Ectodermal cell (in vitro differentiated cells): Measurements from ENCODE around the gene CYP4F8.
"Not testable (repeated sequence)": the region's sequence is repeated elsewhere in the genome, so short reads cannot be mapped to it uniquely, and the experiment has no call there.

Experiments used
- H3K27ac ChIP-seq: 2 replicates; pipeline ENCODE4 v1.7.0; 2013; ENCODE audit warnings: mild to moderate bottlenecking, low read depth, low read length; ENCODE audit not compliant: insufficient read depth, poor library complexity, severe bottlenecking
- H3K27me3 ChIP-seq: 2 replicates; pipeline ENCODE4 v1.7.0; 2013; ENCODE audit warnings: mild to moderate bottlenecking, low read length; ENCODE audit not compliant: insufficient read depth, control insufficient read depth, poor library complexity, severe bottlenecking
- H3K36me3 ChIP-seq: one replicate; pipeline ENCODE4 v1.7.0; 2013; ENCODE audit warnings: low read length; ENCODE audit not compliant: control insufficient read depth, insufficient read depth
- H3K4me1 ChIP-seq: one replicate; pipeline ENCODE4 v1.7.0; 2013; ENCODE audit warnings: low read length; ENCODE audit not compliant: control insufficient read depth, insufficient read depth
- H3K4me3 ChIP-seq: 2 replicates; pipeline ENCODE4 v1.7.0; 2013; ENCODE audit warnings: low read depth, low read length, control low read depth; ENCODE audit not compliant: insufficient read depth
- H3K9me3 ChIP-seq: 2 replicates; pipeline ENCODE4 v1.7.0; 2013; ENCODE audit warnings: mild to moderate bottlenecking, low read length, moderate library complexity; ENCODE audit not compliant: control insufficient read depth
- WGBS, 2 experiments: methylation state at CpG; one replicate each; pipeline ENCODE4 v1.1.7; 2013; ENCODE audit warnings: missing lambda C conversion rate in 2 of 2; 5-methylcytosine and 5-hydroxymethylcytosine counted together

Gene CYP4F8

DNA sequence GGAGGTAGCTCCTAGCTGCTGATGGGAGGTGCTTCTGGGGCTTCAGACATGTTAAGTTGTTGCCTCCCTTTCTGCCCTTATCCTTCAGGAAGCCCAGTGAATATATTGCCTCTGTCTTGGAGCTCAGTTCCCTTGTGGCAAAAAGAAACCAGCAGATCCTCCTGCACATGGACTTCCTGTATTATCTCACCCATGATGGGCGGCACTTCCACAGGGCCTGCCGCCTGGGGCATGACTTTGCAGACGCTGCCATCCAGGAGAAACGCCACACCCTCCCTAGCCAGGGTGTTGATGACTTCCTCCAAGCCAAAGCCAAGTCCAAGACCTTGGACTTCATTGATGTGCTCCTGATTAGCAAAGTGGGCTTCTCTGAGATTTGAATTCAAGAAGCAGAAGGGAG lies 51.9 kb downstream of the CYP4F8 start:
- Histone ChIP-seq H3K27ac (no peak overlapping the region), H3K9me3 (peaks cover 18% of the 10 kb centered on the region), H3K4me3 (no peak overlapping the region), H3K36me3 (no peaks in the 10 kb centered on the region), H3K4me1 (no peaks in the 10 kb centered on the region), H3K27me3 (no peaks in the 10 kb centered on the region)
- 61 to 64% methylated on average over 4 of the region's 4 CpGs for WGBS, 2 experiments

DNA sequence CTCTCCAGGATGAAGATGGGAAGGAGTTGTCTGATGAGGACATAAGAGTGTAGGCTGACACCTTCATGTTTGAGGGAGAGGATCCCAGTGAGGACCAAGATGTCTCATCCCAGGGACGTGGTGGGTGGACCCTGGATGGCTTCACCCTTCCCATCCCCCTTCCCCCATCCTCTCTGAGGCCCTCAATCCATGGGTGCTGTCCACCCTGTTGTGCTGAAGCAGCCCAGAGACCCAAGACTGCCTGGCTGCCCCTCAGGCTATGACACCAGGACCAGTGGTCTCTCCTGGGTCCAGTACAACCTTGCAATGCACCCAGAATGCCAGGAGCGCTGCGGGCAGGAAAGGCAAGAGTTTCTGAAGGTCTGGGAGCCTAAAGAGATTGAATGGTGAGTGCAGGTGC lies 54.4 kb downstream of the CYP4F8 start:
- 50 to 53% methylated on average over 3 of the region's 3 CpGs for WGBS, 2 experiments
- no peak overlapping the region for H3K4me3 ChIP-seq
- H3K27ac ChIP-seq = no peak overlapping the region

DNA sequence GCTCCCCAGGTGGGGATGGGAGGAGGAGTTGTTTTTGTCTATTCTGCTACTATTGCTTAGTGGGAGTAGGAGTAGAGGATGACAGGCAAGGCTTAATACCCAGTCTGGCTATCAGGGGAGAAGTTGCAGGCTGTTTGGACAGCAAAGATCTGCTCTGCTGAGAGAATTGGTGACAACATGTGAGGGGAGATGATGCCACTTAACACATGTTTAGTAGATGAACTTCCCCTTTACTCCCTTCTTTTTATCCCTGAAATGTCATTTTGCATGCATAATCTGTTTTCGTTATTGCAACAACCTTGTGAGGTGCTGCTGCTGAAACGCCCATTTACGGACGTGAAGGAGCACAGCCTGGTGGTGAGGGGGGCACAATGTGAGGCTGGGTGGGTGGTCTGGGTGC lies 54.9 kb downstream of the CYP4F8 start:
- Histone ChIP-seq H3K27ac (no peak overlapping the region), H3K27me3 (no peaks in the 10 kb centered on the region), H3K4me3 (no peak overlapping the region), H3K36me3 (no peaks in the 10 kb centered on the region), H3K4me1 (no peaks in the 10 kb centered on the region), H3K9me3 (peaks cover 18% of the 10 kb centered on the region)
- 75 to 87% methylated on average over 4 of the region's 4 CpGs for WGBS, 2 experiments

More for the DNA sequence above, 54.4 kb downstream of the CYP4F8 start:
- Histone ChIP-seq H3K27me3 (no peaks in the 10 kb centered on the region), H3K4me1 (no peaks in the 10 kb centered on the region), H3K9me3 (peaks cover 18% of the 10 kb centered on the region), H3K36me3 (no peaks in the 10 kb centered on the region)

DNA sequence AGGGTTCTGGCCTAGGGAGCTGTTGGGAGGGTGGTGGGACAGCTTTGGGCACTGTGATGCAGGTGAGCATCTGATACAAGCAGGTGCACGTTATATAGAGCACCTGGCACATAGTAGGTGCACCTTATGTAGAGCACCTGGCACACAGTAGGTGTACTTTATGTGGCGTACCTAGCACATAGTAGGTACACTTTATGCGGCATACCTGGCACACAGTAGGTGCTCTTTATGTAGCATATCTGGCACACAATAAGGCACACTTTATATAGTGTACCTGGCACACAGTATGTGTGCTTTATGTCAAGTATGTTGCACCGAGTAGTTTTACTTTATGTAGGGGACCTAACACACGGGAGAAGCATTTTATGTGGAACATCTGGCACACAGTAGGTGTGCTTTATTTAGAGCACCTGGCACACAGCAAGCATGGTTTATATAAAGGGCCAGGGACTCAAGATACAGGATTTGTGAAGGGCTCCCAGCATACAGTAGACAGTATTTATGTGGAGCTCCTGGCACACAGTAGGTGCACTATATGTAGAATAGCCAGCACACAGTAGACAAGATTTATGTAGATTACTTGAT lies 56.3 kb downstream of the CYP4F8 start:
- no peak overlapping the region for H3K4me3 ChIP-seq
- H3K27me3 ChIP-seq = no peaks in the 10 kb centered on the region
- peaks cover 8% of the 10 kb centered on the region for H3K9me3 ChIP-seq
- H3K36me3 ChIP-seq = no peaks in the 10 kb centered on the region
- WGBS, 2 experiments = 76 to 77% methylated on average over 5 of the region's 5 CpGs
- H3K27ac ChIP-seq = no peak overlapping the region
- no peaks in the 10 kb centered on the region for H3K4me1 ChIP-seq

DNA sequence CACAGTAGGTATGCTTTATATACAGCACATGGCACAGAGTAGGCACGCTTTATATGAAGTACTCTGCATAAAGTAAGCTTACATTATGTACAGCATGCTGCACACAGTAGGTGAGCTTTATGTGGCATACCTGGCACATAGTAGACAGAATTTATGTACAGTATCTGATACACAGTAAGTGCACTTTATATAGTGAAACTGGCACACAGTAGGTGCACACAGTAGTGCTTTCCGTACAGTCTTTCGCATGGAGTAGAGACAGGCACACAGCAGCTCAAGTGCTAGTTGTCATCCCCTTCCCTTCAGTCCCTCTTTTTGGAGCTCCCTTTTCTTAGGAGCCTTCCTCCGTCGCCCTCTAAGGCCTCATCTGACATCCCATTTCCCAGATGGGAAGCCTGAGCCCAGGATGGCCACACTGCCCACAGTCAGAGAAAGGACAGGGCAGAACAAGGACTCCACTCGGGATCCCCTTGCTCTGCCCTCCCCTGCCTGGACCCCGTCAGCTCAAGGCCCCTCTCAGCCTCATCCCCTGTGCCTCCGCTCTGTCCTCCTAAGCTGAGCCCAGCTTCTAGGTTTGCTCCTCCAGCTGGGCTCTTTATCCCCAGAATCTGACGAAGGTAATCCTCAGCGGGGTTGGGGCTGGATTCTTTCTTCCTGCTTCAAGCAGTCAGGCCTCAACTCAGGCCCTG lies 57.0 kb downstream of the CYP4F8 start:
- Histone ChIP-seq H3K36me3 (no peaks in the 10 kb centered on the region), H3K27ac (no peak overlapping the region), H3K9me3 (peaks cover 8% of the 10 kb centered on the region), H3K27me3 (no peaks in the 10 kb centered on the region), H3K4me3 (no peak overlapping the region), H3K4me1 (no peaks in the 10 kb centered on the region)
- 55% methylated on average over 10 of the region's 10 CpGs for WGBS, 2 experiments

GRCh38 chr19:15672580-15673175 lies 57.7 kb downstream of the CYP4F8 start, which contains the start of gene CYP4F12:
CYP4F12 (plus strand) TSS chr19:15673087; CDS start chr19:15673530, 443 bp downstream.
- WGBS, 2 experiments = 53 to 54% methylated on average over 6 of the region's 6 CpGs
- Histone ChIP-seq H3K36me3 (no peaks in the 10 kb centered on the region), H3K4me3 (no peak within 1 kb of the TSS), H3K9me3 (peaks cover 8% of the 10 kb centered on the region), H3K27me3 (no peaks in the 10 kb centered on the region), H3K27ac (no peak within 1 kb of the TSS), H3K4me1 (no peaks in the 10 kb centered on the region)

DNA sequence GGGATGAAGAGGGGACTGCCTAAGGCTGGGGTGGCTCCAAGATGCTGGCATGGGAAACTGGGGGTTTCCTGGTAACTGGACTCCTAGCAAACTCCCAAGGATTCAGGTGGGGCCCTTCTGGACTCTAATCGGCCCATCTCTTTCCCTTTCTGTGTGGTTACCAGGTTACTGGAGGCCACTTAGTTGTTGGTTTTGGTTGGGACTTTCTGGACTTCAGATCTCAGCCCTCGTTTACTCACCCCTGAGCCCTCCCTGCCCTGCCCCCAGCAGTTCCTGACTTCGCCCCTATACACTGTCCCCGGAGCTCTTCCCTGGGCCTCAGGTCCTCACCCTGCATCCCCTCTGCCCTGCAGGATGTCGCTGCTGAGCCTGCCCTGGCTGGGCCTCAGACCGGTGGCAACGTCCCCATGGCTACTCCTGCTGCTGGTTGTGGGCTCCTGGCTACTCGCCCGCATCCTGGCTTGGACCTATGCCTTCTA lies 58.2 kb downstream of the CYP4F8 start:
- H3K9me3 ChIP-seq = peaks cover 8% of the 10 kb centered on the region
- no peak overlapping the region for H3K4me3 ChIP-seq
- no peaks in the 10 kb centered on the region for H3K4me1 ChIP-seq
- H3K27ac ChIP-seq = no peak overlapping the region
- no peaks in the 10 kb centered on the region for H3K36me3 ChIP-seq
- no peaks in the 10 kb centered on the region for H3K27me3 ChIP-seq
- 28 to 29% methylated on average over 9 of the region's 9 CpGs for WGBS, 2 experiments

DNA sequence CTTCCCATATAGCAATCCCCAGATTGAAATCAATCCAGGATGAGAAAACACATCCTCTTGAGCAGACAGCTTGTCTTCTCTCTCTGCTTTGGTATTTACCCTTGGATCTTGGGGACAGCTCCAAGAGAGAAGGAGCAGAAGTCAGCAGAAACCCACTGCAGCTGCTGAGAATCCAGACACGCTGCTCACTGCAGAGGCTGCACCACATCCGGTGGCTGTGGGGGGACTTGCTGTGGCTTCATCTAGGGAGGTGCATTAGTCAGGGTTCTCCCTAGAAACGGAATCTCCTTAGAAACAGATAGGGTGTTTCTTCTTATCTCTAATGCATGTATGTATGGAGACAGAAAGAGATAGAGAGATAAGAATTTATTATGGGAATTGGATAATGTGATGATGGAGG lies 60.5 kb downstream of the CYP4F8 start:
- Histone ChIP-seq H3K27ac (no peak overlapping the region), H3K4me1 (no peaks in the 10 kb centered on the region), H3K4me3 (no peak overlapping the region), H3K9me3 (peaks cover 6% of the 10 kb centered on the region), H3K27me3 (no peaks in the 10 kb centered on the region), H3K36me3 (no peaks in the 10 kb centered on the region)
- 37 to 41% methylated on average over 2 to 3 of the region's 3 CpGs for WGBS, 2 experiments

GRCh38 chr19:15679089-15679488 lies 64.1 kb downstream of the CYP4F8 start:
- H3K9me3 ChIP-seq = no peaks in the 10 kb centered on the region
- no peaks in the 10 kb centered on the region for H3K36me3 ChIP-seq
- H3K4me1 ChIP-seq = no peaks in the 10 kb centered on the region
- no peak overlapping the region for H3K4me3 ChIP-seq
- no peaks in the 10 kb centered on the region for H3K27me3 ChIP-seq
- 24 to 40% methylated on average over 2 to 3 of the region's 4 CpGs for WGBS, 2 experiments
- no peak overlapping the region for H3K27ac ChIP-seq

DNA sequence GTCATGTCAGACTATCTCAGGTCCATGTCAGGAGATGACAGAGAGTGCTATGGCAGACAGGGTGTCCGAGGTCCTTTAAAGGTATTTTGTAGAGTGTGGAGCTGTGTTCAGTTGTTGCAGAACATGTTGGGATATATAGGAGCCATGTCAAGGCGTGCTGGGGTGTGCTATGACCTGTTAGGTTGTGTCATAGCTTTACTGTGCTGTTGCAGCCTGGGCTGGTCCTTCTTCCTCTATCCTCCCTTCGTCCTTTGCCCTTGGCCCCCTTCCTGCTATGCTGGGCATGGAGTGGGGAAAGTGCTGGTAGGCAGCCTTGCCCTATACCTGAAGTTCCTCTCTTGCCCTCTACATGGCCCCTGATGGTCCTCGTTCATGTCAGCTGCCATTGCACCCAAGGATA lies 64.8 kb downstream of the CYP4F8 start:
- WGBS, 2 experiments = 53 to 59% methylated on average over 4 of the region's 4 CpGs
- not testable (repeated sequence) for H3K4me3 ChIP-seq, H3K4me1 ChIP-seq, H3K27ac ChIP-seq, H3K36me3 ChIP-seq, H3K9me3 ChIP-seq, H3K27me3 ChIP-seq
